Activated T-cell treated with anti-CD3 and anti-CD28 coated beads for 48 hours (primary cell): ENCODE data around the gene SAMM50.
A peak's percentile ranks its signal among the peaks of the same experiment; 100 is the strongest.

Source experiments
- DNase-seq: peaks from one replicate; pipeline ENCODE4 v3.0.0-alpha.2; 2020; ENCODE audit warnings: low read depth

The SAMM50 gene

GRCh38 chr22:43955040-43955882 lies at the start of gene SAMM50:
SAMM50 (plus strand) TSS chr22:43955442; CDS start chr22:43955578, 136 bp downstream.
- peak; percentile 87 for DNase-seq

GRCh38 chr22:43905681-43906080 lies 49.6 kb upstream of the SAMM50 start:
- DNase-seq = no peak

DNA sequence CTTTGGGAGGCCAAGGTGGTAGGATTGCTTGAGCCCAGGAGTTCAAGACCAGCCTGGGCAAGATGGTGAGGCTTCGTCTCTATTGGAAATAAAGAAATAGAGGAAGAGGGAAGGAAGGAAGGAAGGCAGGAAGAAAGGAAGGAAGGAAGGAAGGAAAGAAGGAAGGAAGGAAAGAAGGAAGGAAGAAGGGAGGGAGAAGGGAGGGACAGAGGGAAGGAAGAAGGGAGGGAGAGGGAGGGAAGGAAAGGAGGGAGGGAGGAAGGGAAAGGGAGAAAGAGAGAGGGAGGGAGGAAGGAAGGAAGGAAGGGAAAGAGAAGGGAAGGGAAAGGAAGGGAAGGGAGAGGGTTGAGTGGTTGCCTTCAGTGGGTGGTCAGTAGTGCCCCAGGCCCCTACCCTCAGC lies 45.5 kb upstream of the SAMM50 start:
- DNase-seq = no peak

DNA sequence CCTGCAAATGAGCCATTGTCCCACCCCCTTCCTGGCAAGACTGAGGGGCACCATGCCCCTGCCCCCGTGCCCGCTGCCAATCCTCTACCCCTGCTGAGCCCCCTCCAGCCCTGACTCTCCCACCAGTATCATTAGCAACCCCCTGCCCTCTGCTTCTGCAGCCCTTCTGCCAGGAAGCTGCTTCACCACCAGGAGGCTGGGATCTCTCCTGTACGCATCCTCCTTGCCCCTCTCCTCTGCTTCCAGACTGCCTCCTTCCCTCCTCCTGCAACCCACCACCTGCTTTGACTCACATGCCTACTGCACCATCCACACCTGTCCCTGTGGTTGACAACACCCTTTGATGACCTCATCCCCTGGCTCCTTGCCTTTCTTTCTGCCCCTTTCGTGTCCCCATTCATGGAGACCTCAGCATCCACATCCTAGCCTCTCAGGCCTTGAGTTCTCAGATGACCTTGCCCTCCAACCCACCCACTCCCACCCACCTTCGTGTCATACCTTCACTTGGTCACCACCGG lies 45.0 kb upstream of the SAMM50 start:
- DNase-seq = no peak

- DNase-seq = no peak
Measured at GRCh38 chr22:43911351-43911750, 43.9 kb upstream of the SAMM50 start.

GRCh38 chr22:43917521-43917920 lies 37.7 kb upstream of the SAMM50 start:
- DNase-seq = no peak

DNA sequence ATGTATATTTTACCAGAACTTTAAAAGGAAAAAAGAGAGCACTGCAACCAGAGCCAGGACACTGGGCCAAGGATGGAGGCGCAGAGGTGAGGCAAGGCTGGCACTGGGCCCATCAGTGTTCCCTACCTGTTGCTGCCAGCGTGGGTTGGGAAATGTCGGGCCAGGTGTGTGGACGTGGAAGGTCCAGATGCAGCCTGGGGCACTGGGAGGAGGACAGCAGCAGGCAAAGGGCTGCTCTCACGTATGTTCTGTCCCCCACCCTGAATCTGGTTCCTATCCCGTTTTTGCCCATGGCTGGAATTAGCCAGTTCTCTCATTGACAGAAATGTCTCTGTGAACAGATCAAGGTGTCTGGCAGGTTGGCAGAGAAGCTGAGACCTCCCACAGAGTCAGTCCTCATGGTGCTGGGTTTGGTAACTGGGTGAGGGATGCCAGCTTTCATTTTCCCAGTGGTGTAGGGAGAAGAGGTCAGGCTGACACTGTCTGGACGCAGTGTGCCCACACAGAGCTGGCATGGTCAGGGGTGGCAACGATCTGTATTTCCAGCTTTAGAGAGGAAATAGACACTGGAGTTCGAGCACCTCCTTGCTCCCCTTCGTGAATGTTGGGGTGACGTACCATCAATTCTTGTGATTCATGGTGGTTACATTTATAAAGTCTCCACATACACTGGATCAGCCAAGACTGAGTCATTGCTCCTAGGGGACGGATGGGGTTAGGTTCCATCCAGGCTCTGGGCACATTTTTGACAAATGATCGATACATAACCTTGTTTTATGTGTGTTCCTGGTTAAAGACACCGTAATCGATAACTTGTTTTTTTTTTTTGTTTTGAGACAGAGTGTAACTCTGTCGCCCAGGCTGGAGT lies 35.9 kb upstream of the SAMM50 start:
- DNase-seq = no peak

DNA sequence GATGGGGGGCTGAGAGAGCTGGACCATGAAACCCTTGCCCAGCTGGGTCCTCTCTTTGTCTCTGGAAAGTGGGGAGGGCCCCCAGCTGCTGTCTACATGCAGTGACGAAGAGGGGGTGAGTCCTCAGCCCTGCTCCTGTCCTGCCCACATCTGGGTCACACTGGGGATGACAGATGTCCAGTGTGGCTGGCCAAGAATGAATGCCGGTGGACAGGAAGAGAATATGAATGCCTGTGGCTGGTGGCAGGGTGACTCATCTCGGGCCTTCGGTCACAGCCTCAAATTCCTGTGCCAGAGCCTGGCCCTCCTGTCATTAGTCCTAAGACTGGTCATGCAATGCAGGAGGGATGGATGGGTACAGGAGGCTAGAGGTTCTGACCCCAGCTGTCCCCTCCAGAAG lies 33.9 kb upstream of the SAMM50 start:
- no peak for DNase-seq

GRCh38 chr22:43922123-43922522 lies 33.1 kb upstream of the SAMM50 start:
- no peak for DNase-seq

- DNase-seq = no peak
Measured at GRCh38 chr22:43923191-43923590, 32.1 kb upstream of the SAMM50 start.

DNA sequence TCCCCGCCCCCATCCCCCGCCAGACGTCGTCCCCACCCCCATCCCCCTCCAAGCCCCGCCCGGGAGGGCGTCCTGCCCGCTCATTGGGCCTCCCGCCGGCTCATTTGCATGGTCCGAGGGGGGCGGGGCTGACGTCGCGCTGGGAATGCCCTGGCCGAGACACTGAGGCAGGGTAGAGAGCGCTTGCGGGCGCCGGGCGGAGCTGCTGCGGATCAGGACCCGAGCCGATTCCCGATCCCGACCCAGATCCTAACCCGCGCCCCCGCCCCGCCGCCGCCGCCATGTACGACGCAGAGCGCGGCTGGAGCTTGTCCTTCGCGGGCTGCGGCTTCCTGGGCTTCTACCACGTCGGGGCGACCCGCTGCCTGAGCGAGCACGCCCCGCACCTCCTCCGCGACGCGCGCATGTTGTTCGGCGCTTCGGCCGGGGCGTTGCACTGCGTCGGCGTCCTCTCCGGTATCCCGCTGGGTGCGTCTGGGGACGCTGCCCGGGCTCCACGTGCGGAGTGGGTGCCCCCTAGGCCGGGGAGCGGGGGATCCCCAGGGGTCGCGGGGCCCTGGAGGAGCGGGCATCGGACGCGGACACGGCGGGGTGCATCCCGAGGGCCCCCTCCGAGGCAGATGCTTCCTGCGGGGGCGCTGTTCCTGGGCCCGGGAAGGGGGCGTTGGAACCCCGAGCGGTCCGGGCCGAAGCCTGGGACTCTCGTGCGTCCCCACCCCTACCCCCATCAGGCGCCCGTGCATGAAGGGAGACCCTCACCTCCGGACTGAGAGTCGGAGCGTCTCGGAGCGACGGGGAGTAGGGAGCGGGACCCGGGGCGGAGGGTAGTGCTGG lies 31.4 kb upstream of the SAMM50 start, which contains the start of gene PNPLA3:
PNPLA3 (plus strand) TSS at position 175 of the 834 bp plus-strand sequence; CDS start at position 282, 107 bp downstream.
- DNase-seq = peak; percentile 72

DNA sequence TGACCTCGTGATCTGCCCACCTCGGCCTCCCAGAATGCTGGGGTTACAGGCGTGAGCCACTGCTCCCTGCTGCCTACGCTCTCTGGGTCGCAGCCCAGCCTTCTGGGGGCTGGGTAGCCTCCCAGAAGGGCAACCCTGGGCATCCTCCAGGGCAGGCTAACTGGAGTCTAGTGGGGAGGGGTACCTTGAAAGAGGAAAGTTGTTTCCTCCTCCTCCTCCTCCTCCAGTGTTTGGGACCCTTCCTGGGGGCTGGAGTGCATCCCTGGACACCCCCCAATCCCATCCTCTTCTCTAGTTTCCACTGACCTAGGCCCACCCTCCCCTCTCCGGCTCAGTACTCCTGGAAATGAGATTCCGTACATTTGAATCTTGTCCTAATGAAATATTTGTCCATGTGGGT lies 30.4 kb upstream of the SAMM50 start:
- DNase-seq = no peak

- DNase-seq = no peak
Measured at GRCh38 chr22:43925433-43926348, 29.6 kb upstream of the SAMM50 start.

- DNase-seq = no peak
Measured at GRCh38 chr22:43926349-43926710, 28.9 kb upstream of the SAMM50 start.

DNA sequence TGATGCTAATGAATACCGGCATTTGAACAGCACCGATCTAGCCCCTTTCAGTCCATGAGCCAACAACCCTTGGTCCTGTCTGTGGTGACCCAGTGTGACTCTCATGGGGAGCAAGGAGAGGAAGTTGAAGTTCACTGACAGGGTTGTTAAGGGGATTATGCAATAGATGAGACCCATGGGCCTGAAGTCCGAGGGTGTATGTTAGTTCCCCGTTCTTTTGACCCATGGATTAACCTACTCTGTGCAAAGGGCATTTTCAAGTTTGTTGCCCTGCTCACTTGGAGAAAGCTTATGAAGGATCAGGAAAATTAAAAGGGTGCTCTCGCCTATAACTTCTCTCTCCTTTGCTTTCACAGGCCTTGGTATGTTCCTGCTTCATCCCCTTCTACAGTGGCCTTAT lies 26.8 kb upstream of the SAMM50 start:
- DNase-seq = no peak

- no peak for DNase-seq
Measured at GRCh38 chr22:43928908-43929307, 26.3 kb upstream of the SAMM50 start.

GRCh38 chr22:43931771-43932170 lies 23.5 kb upstream of the SAMM50 start:
- DNase-seq = no peak

DNA sequence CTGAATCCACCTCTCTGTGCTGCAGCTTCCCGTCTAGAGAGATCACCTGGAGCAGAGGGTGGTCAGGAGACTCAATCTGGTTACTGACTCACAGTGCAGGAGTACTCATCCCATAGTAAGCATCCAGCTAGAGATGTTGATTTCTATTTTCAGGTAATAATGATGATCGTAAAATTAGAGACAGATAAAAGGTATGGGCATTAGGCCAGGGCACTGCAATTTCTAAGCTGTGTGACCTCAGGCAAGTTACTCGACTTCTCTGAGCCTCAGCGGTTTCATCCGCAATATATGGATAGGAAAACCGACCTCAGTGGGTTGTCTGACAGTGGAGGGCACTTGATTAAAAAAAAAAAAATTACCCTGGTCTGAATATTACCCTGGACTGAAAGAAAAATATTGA lies 13.8 kb upstream of the SAMM50 start:
- DNase-seq = no peak

DNA sequence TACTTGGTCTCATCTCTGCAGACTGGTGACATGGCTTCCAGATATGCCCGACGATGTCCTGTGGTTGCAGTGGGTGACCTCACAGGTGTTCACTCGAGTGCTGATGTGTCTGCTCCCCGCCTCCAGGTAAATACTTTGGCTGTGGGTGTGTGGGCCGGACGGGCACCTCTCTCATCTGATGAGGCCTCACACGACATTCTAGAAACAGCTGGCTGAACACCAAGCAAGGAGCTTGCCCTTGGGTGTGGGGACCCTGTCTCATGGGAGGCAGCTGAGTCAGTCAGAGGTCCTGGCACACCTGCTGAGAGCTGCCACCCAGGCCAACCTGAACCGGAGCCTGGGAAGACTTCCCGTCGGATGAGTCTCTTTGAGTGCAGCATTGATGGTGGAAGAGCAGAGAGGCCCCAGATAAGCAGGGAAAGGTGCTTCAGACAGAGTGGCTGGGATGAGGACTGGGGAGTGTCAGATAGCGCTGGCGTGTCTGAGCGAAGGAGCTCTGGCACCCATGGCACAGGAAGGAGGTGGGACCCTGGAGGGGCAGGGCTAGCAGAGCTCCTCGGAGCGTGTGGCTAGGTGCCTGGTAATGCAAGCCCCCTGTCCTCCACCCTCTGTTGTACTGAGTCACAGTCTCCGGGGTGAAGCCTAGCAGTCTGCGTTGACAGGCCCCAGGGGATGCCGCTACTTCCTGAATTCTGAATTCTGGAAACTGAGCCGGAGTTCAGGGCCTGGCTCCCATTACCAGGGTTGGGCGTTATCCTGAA lies 10.4 kb upstream of the SAMM50 start:
- DNase-seq = no peak
